Spleen (tissue), 11 donors: ENCODE measurements around the gene TMEM179. TPM values are rescaled to one million over a fixed set of nuclear protein-coding genes. Genes with fewer than 3 reads are reported as not detected.

Experiments
- DNase-seq: peaks from one replicate; pipeline ENCODE4 v3.0.0-alpha.2; 2020
- H3K27ac ChIP-seq, 8 donors: fragments of 200-600 bp; sonication (generic) in 7 of 8; 1 replicate in 4 of 8; 2 replicates in 4 of 8; pipeline versions ENCODE4 v1.5.0 to v1.8.0; 2016 to 2021; ENCODE audit warnings: inconsistent platforms in 4 of 8, mild to moderate bottlenecking in 4 of 8, moderate library complexity in 1 of 8
- H3K27me3 ChIP-seq, 7 donors: fragments of 200-600 bp; sonication (generic) in 6 of 7; replicated peaks in 1 of 7; 1 replicate in 4 of 7; 2 replicates in 3 of 7; pipeline versions ENCODE4 v1.5.0 to v1.8.0; 2016 to 2021; ENCODE audit warnings: inconsistent platforms in 3 of 7, mild to moderate bottlenecking in 1 of 7
- H3K36me3 ChIP-seq, 6 donors: fragments of 200-600 bp; sonication (generic) in 5 of 6; 1 replicate in 4 of 6; 2 replicates in 2 of 6; pipeline versions ENCODE4 v1.5.0 to v1.8.0; 2016 to 2021; ENCODE audit warnings: inconsistent platforms in 2 of 6
- H3K4me1 ChIP-seq, 6 donors: fragments of 200-600 bp; sonication (generic) in 5 of 6; 1 replicate in 3 of 6; 2 replicates in 3 of 6; pipeline versions ENCODE4 v1.5.0 to v1.8.0; 2016 to 2021; ENCODE audit warnings: inconsistent platforms in 3 of 6
- H3K4me3 ChIP-seq, 8 donors: fragments of 200-600 bp; sonication (generic) in 7 of 8; 1 replicate in 4 of 8; 2 replicates in 4 of 8; pipeline versions ENCODE4 v1.5.0 to v1.8.0; 2016 to 2021; ENCODE audit warnings: inconsistent platforms in 4 of 8, mild to moderate bottlenecking in 4 of 8, moderate library complexity in 2 of 8
- H3K9me3 ChIP-seq, 8 donors: fragments of 200-600 bp; sonication (generic) in 7 of 8; 1 replicate in 4 of 8; 2 replicates in 4 of 8; pipeline versions ENCODE4 v1.5.0 to v1.8.0; 2016 to 2021; ENCODE audit warnings: inconsistent platforms in 4 of 8
- CTCF ChIP-seq, 11 experiments: fragments of 200-600 bp in 7 of 11; fragments of 450-650 bp in 4 of 11; sonication (generic) in 4 of 11; IDR thresholded peaks in 8 of 11; conservative IDR thresholded peaks in 3 of 11; 1 replicate in 7 of 11; 2 replicates in 4 of 11; pipeline versions ENCODE4 v1.4.0 to v1.8.0; 2016 to 2021; ENCODE audit warnings: antibody characterized with exemption in 11 of 11, inconsistent platforms in 4 of 11, mild to moderate bottlenecking in 1 of 11
- POLR2A ChIP-seq, 3 donors: fragments of 450-650 bp; IDR thresholded peaks; one replicate each; pipeline ENCODE4 v1.5.1; 2017; ENCODE audit warnings: antibody characterized with exemption in 3 of 3, mild to moderate bottlenecking in 1 of 3
- POLR2AphosphoS5 ChIP-seq, 3 donors: sonication (generic); formaldehyde crosslinking; IDR thresholded peaks; one replicate each; pipeline ENCODE4 v1.5.1; 2017; ENCODE audit warnings: antibody characterized with exemption in 3 of 3
- WGBS, 5 donors: extraction: QIAGEN DNeasy Blood & Tissue Kit in 3 of 5; methylation state at CpG; one replicate each; pipeline versions ENCODE4 v1.1.5 to v1.1.7; 2013 to 2018; 5-methylcytosine and 5-hydroxymethylcytosine counted together
- intact Hi-C: fragments of 100-400 bp; cut with DNase I; formaldehyde crosslinking; loops from one replicate; pipeline ENCODE4 v1.15.0; 2023; ENCODE audit warnings: low total_unique reads
- polyA plus RNA-seq, 3 donors: library from polyadenylated mRNA; stranded (reverse); fragments of 200-250 nt; gene quantifications; one replicate each; pipeline ENCODE4 v1.2.1, GENCODE V29; 2013
- total RNA-seq, 7 donors: library from RNA; depleted of rRNA in 3 of 7; stranded (reverse); fragments of >200 nt in 3 of 7; fragmentation: NEBNext Ultra II Directional in 4 of 7; extraction: Animal tissue kit (Norgen Biotek cat#: 25700) in 4 of 7; gene quantifications; one replicate each; pipeline versions ENCODE4 v1.1.0 to v1.2.1, GENCODE V29; 2016 to 2021
- donor health status: healthy with polysubstance abuse.
- donor health status: DM: no; HTN: no; CAD: no; lungs with moderate emphysema.
- donor health status: DM: no; HTN: no; CAD: no.
- donor health status: Bipolar disorder and iron deficiency.
- donor health status: healthy.
- donor health status: DM: no; HTN: no; CAD: no.
- donor health status: DM: yes; HTN: yes; CAD: no.

Gene TMEM179
- total and polyA plus RNA-seq, 10 donors = 0.08 TPM; not detected in 9

GRCh38 chr14:104572024-104572626 lies 32.4 kb downstream of the TMEM179 start:
- no peaks in the 10 kb centered on the region for H3K4me1 ChIP-seq
- WGBS, 5 donors = 57 to 72% (median 70%) methylated on average over 4 to 11 of the region's 11 CpGs
- peaks cover 0 to 67% (median 0%) of the 10 kb centered on the region in 7 donors for H3K27me3 ChIP-seq
- no peak for DNase-seq
- TF ChIP-seq POLR2AphosphoS5 (IDR thresholded peaks at IDR 0.05) (no peak), POLR2A (IDR thresholded peaks at IDR 0.05) (no peak), CTCF (IDR thresholded peaks at IDR 0.05 in 8 of 11, conservative IDR thresholded peaks at IDR 0.05 in 3 of 11) (no peak)
- H3K36me3 ChIP-seq = no peaks in the 10 kb centered on the region
- no peak overlapping the region for H3K4me3 ChIP-seq
- H3K9me3 ChIP-seq = no peaks in the 10 kb centered on the region
- intact Hi-C loops = no loop called here
- H3K27ac ChIP-seq = no peak overlapping the region

- intact Hi-C loops = no loop called here
- no peak for DNase-seq
- no peaks in the 10 kb centered on the region for H3K9me3 ChIP-seq
- no peak overlapping the region for H3K27ac ChIP-seq
- H3K36me3 ChIP-seq = no peaks in the 10 kb centered on the region
- no peaks in the 10 kb centered on the region for H3K4me1 ChIP-seq
- H3K27me3 ChIP-seq = peaks cover 0 to 67% (median 0%) of the 10 kb centered on the region in 7 donors
- H3K4me3 ChIP-seq = no peak overlapping the region
- TF ChIP-seq CTCF (IDR thresholded peaks at IDR 0.05 in 8 of 11, conservative IDR thresholded peaks at IDR 0.05 in 3 of 11) (no peak), POLR2AphosphoS5 (IDR thresholded peaks at IDR 0.05) (no peak), POLR2A (IDR thresholded peaks at IDR 0.05) (no peak)
- 60 to 76% (median 64%) methylated on average over 16 of the region's 16 CpGs for WGBS, 5 donors
These were observed 33.3 kb downstream of the TMEM179 start for GRCh38 chr14:104571246-104571645.

- 74 to 82% (median 80%) methylated on average over 9 to 10 of the region's 10 CpGs for WGBS, 5 donors
- intact Hi-C loops = loop anchor here (10.0 kb wide), 1 partner anchor 495 kb away; no protein-coding TSS in a partner anchor
- peaks cover 0 to 77% (median 13%) of the 10 kb centered on the region in 7 donors for H3K27me3 ChIP-seq
These were observed 35.1 kb downstream of the TMEM179 start for GRCh38 chr14:104569435-104569834.

More at GRCh38 chr14:104569435-104569834, 35.1 kb downstream of the TMEM179 start:
- no peak for DNase-seq
- Histone ChIP-seq H3K4me1 (peaks cover 0 to 9% (median 4%) of the 10 kb centered on the region in 6 donors), H3K4me3 (no peak overlapping the region), H3K36me3 (no peaks in the 10 kb centered on the region), H3K9me3 (no peaks in the 10 kb centered on the region), H3K27ac (no peak overlapping the region)
- no peak for TF ChIP-seq POLR2AphosphoS5 (IDR thresholded peaks at IDR 0.05)
- no peak for TF ChIP-seq POLR2A (IDR thresholded peaks at IDR 0.05)
- no peak for TF ChIP-seq CTCF (IDR thresholded peaks at IDR 0.05 in 8 of 11, conservative IDR thresholded peaks at IDR 0.05 in 3 of 11)
